Measurements from ENCODE around the gene PAPPA2. TPM values are rescaled to one million over a fixed set of nuclear protein-coding genes. Genes with fewer than 3 reads are reported as not detected.

PAPPA2 gene
- total and polyA plus RNA-seq, 7 donors: 0.05 to 1.1 (median 0.06) TPM; not detected in 2

DNA sequence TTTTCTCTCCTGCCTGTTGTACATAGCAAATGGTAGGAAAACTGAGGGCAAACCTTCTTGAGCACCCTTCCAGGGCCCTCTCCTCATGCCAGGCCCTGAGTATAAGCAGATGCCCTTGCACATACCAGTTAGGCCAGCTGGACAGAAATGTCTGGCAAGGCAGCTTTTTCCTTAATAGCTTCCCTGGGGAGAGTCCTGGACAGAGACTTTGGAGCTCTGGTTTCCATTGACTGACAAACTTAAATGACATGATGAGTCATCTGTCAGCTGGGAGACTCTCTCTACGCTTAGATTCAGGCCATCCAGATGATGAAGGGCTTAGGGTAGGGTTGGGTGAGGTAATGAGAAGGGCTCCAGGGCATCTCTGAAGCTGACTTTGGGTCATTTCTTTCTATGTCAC, 384.1 kb downstream of the PAPPA2 start:
- Histone ChIP-seq H3K4me1 (no peaks in the 10 kb centered on the region), H3K36me3 (ENCODE audit: insufficient read depth in 1 of 2, low read depth in 1 of 2) (no peaks in the 10 kb centered on the region), H3K27ac (no peak overlapping the region), H3K9me3 (no peaks in the 10 kb centered on the region), H3K4me3 (no peak overlapping the region), H3K27me3 (ENCODE audit: insufficient read depth in 3 of 3, low read length in 2 of 3) (no peaks in the 10 kb centered on the region)
- intact Hi-C loops (cut with DNase I): loop anchor here (10.0 kb wide), 2 partner anchors 472 to 1572 kb away; no protein-coding TSS in a partner anchor
- DNase-seq: no peak
- TF ChIP-seq, protein P1, sequence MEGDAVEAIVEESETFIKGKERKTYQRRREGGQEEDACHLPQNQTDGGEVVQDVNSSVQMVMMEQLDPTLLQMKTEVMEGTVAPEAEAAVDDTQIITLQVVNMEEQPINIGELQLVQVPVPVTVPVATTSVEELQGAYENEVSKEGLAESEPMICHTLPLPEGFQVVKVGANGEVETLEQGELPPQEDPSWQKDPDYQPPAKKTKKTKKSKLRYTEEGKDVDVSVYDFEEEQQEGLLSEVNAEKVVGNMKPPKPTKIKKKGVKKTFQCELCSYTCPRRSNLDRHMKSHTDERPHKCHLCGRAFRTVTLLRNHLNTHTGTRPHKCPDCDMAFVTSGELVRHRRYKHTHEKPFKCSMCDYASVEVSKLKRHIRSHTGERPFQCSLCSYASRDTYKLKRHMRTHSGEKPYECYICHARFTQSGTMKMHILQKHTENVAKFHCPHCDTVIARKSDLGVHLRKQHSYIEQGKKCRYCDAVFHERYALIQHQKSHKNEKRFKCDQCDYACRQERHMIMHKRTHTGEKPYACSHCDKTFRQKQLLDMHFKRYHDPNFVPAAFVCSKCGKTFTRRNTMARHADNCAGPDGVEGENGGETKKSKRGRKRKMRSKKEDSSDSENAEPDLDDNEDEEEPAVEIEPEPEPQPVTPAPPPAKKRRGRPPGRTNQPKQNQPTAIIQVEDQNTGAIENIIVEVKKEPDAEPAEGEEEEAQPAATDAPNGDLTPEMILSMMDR (IDR thresholded peaks at IDR 0.05): no peak
- ATAC-seq: peak; percentile 47 to 88 (median 84)
- WGBS, 3 donors: 7 to 32% (median 23%) methylated on average over 1 of the region's 1 CpG

DNA sequence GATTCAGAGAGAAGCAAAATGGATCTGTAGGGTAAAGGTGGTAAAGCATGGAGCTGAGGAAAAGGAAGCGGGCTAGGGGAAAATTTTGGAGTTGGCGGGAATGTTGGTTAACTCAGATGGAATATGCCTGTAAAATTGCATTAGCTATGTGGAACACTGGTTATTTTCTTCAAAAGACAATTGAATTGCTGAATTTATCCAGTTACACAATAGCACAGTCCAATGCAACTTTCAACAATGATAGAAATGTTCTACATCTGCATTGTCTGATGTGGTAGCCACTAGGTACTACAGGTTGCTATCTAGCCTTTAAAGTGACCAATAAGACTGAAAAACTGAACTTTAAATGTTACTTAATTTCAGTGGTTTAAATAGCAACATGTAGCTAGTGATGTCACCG, 386.3 kb downstream of the PAPPA2 start:
- TF ChIP-seq, protein P1 (IDR thresholded peaks at IDR 0.05): no peak
- Histone ChIP-seq H3K4me3 (no peak overlapping the region), H3K36me3 (ENCODE audit: insufficient read depth in 1 of 2, low read depth in 1 of 2) (no peaks in the 10 kb centered on the region), H3K27ac (no peak overlapping the region), H3K4me1 (no peaks in the 10 kb centered on the region), H3K27me3 (ENCODE audit: insufficient read depth in 3 of 3, low read length in 2 of 3) (no peaks in the 10 kb centered on the region), H3K9me3 (no peaks in the 10 kb centered on the region)
- no peak for DNase-seq
- intact Hi-C loops (cut with DNase I): loop anchor here (10.0 kb wide), 2 partner anchors 474 to 1574 kb away; no protein-coding TSS in a partner anchor
- 64 to 97% (median 95%) methylated on average over 3 of the region's 3 CpGs for WGBS, 3 donors
- no peak for ATAC-seq

DNA sequence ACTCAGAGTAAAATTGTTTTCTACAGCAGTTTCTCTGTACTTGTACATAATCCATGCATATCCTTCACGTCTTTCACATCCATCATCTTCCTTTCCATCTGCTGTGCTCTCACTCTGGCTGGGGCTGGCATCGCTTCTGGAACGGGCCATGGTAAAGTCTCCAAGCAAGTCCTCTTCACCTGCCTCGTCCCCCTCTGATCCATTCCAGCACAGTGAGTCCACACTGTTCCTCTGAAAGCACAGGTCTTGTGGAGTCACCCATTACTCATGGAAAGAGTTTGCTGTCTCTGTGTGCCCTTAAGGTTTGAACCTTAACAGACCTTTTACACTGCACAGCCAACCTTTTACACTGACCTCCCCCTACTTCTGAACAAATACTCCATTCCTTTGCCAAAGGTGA, 387.9 kb downstream of the PAPPA2 start:
- TF ChIP-seq, protein P1 (IDR thresholded peaks at IDR 0.05): no peak
- H3K27me3 ChIP-seq (ENCODE audit: insufficient read depth in 3 of 3, low read length in 2 of 3): no peaks in the 10 kb centered on the region
- 55 to 73% (median 70%) methylated on average over 4 of the region's 4 CpGs for WGBS, 3 donors
- no peaks in the 10 kb centered on the region for H3K36me3 ChIP-seq (ENCODE audit: insufficient read depth in 1 of 2, low read depth in 1 of 2)
- H3K9me3 ChIP-seq: no peaks in the 10 kb centered on the region
- no peak overlapping the region for H3K27ac ChIP-seq
- no peak overlapping the region for H3K4me3 ChIP-seq
- no peaks in the 10 kb centered on the region for H3K4me1 ChIP-seq
- DNase-seq (no peak), ATAC-seq (no peak)
- intact Hi-C loops (cut with DNase I): no loop called here

DNA sequence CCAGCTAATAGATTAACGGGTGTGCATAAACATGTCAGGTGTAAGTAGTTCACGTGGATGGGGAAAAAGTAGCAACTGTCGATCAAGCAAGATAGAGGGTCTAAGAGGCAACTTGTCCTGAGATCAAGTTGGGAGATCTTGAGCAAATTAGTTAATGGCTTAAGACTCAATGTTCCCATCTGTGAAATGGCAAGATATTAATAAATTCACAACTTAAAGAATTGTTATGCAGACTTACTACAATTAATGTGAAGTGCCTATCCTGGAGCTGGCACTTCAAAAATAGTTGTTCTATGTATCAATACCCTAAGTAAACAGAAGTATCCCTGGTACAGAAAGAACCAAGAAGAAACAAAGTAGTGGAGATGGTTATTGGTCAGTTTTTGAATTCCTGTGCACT, 389.1 kb downstream of the PAPPA2 start:
- no peak for DNase-seq
- H3K27ac ChIP-seq: no peak overlapping the region
- TF ChIP-seq, protein P1 (IDR thresholded peaks at IDR 0.05): no peak
- peaks cover 0 to 3% (median 0%) of the 10 kb centered on the region in 3 donors for H3K27me3 ChIP-seq (ENCODE audit: insufficient read depth in 3 of 3, low read length in 2 of 3)
- intact Hi-C loops (cut with DNase I): no loop called here
- no peaks in the 10 kb centered on the region for H3K9me3 ChIP-seq
- ATAC-seq: no peak
- no peaks in the 10 kb centered on the region for H3K4me1 ChIP-seq
- no peak overlapping the region for H3K4me3 ChIP-seq
- no peaks in the 10 kb centered on the region for H3K36me3 ChIP-seq (ENCODE audit: insufficient read depth in 1 of 2, low read depth in 1 of 2)
- WGBS, 3 donors: 93 to 96% (median 95%) methylated on average over 3 of the region's 3 CpGs

DNA sequence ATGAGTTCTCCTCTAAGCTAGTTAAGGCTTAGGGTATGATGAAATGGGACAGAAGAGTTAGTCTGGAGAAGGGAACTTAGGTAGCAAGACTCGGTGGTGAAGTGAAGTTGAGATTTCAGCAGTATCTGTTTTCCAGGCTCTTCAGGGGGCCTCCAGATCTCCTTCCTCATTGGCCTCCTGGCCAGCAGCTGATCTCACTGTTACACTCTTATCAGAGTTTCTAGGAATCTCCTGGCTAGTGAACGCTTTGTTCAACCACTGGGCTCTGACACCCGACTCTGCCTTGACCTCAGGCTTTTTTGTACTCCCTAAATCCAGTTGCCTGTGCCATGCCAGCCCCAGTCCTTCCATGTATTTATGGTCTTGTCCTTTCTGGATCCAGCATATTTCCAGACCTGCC, 390.5 kb downstream of the PAPPA2 start:
- no peak for DNase-seq

More for the DNA sequence above, 390.5 kb downstream of the PAPPA2 start:
- Histone ChIP-seq H3K4me1 (no peaks in the 10 kb centered on the region), H3K27ac (no peak overlapping the region), H3K27me3 (ENCODE audit: insufficient read depth in 3 of 3, low read length in 2 of 3) (peaks cover 0 to 3% (median 0%) of the 10 kb centered on the region in 3 donors), H3K36me3 (ENCODE audit: insufficient read depth in 1 of 2, low read depth in 1 of 2) (no peaks in the 10 kb centered on the region), H3K4me3 (no peak overlapping the region), H3K9me3 (no peaks in the 10 kb centered on the region)
- intact Hi-C loops (cut with DNase I): no loop called here
- ATAC-seq: no peak
- 56 to 74% (median 65%) methylated on average over 3 of the region's 3 CpGs for WGBS, 3 donors
- TF ChIP-seq, protein P1 (IDR thresholded peaks at IDR 0.05): no peak
